ENCODE results near the gene RNF32. TPM values are rescaled to one million over a fixed set of nuclear protein-coding genes. Genes with fewer than 3 reads are reported as not detected.

The RNF32 gene
- total RNA-seq, 1 experiment from 2014 or later: 1.5 TPM

DNA sequence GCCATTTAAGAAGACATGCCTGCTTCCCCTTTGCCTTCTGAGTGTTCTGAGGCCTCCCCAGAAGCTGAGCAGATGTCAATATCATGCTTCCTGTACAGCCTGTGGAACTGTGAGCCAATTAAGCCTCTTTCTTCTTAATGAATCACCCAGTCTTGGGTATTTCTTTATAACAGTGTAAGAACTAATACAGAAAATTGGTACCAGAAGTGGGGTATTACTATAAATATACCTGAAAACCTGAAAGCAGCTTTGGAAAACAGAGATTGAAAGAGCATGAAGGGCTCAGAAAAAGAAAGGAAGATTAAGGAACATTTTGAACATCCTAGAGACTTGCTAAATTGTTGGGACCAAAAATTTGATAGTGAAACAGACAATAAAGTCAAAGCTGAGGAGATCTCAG lies 12.0 kb upstream of the RNF32 start:
- TF ChIP-seq EZH2 (IDR thresholded peaks at IDR 0.05; ENCODE audit: borderline replicate concordance, low read depth, low read length, poor library complexity, severe bottlenecking): no peak
- TF ChIP-seq, protein P1, sequence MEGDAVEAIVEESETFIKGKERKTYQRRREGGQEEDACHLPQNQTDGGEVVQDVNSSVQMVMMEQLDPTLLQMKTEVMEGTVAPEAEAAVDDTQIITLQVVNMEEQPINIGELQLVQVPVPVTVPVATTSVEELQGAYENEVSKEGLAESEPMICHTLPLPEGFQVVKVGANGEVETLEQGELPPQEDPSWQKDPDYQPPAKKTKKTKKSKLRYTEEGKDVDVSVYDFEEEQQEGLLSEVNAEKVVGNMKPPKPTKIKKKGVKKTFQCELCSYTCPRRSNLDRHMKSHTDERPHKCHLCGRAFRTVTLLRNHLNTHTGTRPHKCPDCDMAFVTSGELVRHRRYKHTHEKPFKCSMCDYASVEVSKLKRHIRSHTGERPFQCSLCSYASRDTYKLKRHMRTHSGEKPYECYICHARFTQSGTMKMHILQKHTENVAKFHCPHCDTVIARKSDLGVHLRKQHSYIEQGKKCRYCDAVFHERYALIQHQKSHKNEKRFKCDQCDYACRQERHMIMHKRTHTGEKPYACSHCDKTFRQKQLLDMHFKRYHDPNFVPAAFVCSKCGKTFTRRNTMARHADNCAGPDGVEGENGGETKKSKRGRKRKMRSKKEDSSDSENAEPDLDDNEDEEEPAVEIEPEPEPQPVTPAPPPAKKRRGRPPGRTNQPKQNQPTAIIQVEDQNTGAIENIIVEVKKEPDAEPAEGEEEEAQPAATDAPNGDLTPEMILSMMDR (conservative IDR thresholded peaks at IDR 0.05; ENCODE audit: low read depth, low read length): no peak
- BruUV-seq (replicated peaks): no TSS peak
- Histone ChIP-seq H3K4me3 (ENCODE audit: low read depth, low read length, poor library complexity, severe bottlenecking) (no peak overlapping the region), H3K27ac (ENCODE audit: low read depth, low read length, poor library complexity, severe bottlenecking) (no peak overlapping the region), H3K9me3 (ENCODE audit: low read depth, low read length, poor library complexity, severe bottlenecking) (peaks cover 14% of the 10 kb centered on the region), H3K36me3 (ENCODE audit: insufficient read depth, low read length, poor library complexity, severe bottlenecking) (no peaks in the 10 kb centered on the region), H3K4me1 (ENCODE audit: insufficient read depth, low read length, poor library complexity, severe bottlenecking) (no peaks in the 10 kb centered on the region), H3K27me3 (replicated peaks; ENCODE audit: insufficient read depth, low read depth, low read length, poor library complexity) (no peaks in the 10 kb centered on the region)
- intact Hi-C loops (cut with micrococcal nuclease; ENCODE audit: unreplicated experiment): no loop called here
- CTCF ChIA-PET: no interaction called here
- POLR2A ChIA-PET (ENCODE audit: low non-redundant PET): no interaction called here
- DNase-seq (ENCODE audit: low spot score): no peak

- POLR2A ChIA-PET (ENCODE audit: low non-redundant PET): no interaction called here
- no TSS peak for BruUV-seq (replicated peaks)
- no peaks in the 10 kb centered on the region for H3K27me3 ChIP-seq (replicated peaks; ENCODE audit: insufficient read depth, low read depth, low read length, poor library complexity)
- no peak overlapping the region for H3K4me3 ChIP-seq (ENCODE audit: low read depth, low read length, poor library complexity, severe bottlenecking)
- peaks cover 14% of the 10 kb centered on the region for H3K9me3 ChIP-seq (ENCODE audit: low read depth, low read length, poor library complexity, severe bottlenecking)
- H3K4me1 ChIP-seq (ENCODE audit: insufficient read depth, low read length, poor library complexity, severe bottlenecking): no peaks in the 10 kb centered on the region
- intact Hi-C loops (cut with micrococcal nuclease; ENCODE audit: unreplicated experiment): no loop called here
- no peak overlapping the region for H3K27ac ChIP-seq (ENCODE audit: low read depth, low read length, poor library complexity, severe bottlenecking)
- no peak for DNase-seq (ENCODE audit: low spot score)
- CTCF ChIA-PET: no interaction called here
- no peaks in the 10 kb centered on the region for H3K36me3 ChIP-seq (ENCODE audit: insufficient read depth, low read length, poor library complexity, severe bottlenecking)
- TF ChIP-seq EZH2 (IDR thresholded peaks at IDR 0.05; ENCODE audit: borderline replicate concordance, low read depth, low read length, poor library complexity, severe bottlenecking): no peak
- TF ChIP-seq, protein P1 (conservative IDR thresholded peaks at IDR 0.05; ENCODE audit: low read depth, low read length): no peak
These were observed 10.7 kb upstream of the RNF32 start for GRCh38 chr7:156629873-156630272.

DNA sequence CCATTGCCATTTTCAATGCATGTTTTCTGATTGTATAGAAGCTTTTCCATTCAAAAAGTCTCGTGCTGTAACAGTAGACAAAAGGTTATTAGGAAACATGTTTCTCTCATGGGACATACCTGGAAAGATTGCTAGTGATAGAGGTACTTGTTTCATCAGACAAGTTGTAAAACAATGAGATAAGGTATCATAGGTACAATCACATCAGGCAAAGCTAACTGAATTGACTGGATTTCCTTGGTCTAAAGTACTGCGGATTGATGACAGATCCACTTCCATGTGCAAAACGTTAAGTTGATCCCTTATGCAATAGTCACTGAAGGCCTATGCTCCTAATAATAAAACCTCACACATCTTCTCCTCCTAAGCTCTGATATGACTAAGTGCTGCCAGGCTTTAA lies 6.5 kb upstream of the RNF32 start:
- intact Hi-C loops (cut with micrococcal nuclease; ENCODE audit: unreplicated experiment): no loop called here

More for the DNA sequence above, 6.5 kb upstream of the RNF32 start:
- Histone ChIP-seq H3K4me1 (ENCODE audit: insufficient read depth, low read length, poor library complexity, severe bottlenecking) (no peaks in the 10 kb centered on the region), H3K27ac (ENCODE audit: low read depth, low read length, poor library complexity, severe bottlenecking) (no peak overlapping the region), H3K4me3 (ENCODE audit: low read depth, low read length, poor library complexity, severe bottlenecking) (no peak overlapping the region), H3K9me3 (ENCODE audit: low read depth, low read length, poor library complexity, severe bottlenecking) (peaks cover 2% of the 10 kb centered on the region), H3K27me3 (replicated peaks; ENCODE audit: insufficient read depth, low read depth, low read length, poor library complexity) (no peaks in the 10 kb centered on the region), H3K36me3 (ENCODE audit: insufficient read depth, low read length, poor library complexity, severe bottlenecking) (no peaks in the 10 kb centered on the region)
- ChIA-PET POLR2A (ENCODE audit: low non-redundant PET) (no interaction called here), CTCF (no interaction called here)
- no peak for TF ChIP-seq EZH2 (IDR thresholded peaks at IDR 0.05; ENCODE audit: borderline replicate concordance, low read depth, low read length, poor library complexity, severe bottlenecking)
- TF ChIP-seq, protein P1 (conservative IDR thresholded peaks at IDR 0.05; ENCODE audit: low read depth, low read length): no peak
- DNase-seq (ENCODE audit: low spot score): no peak
- BruUV-seq (replicated peaks): no TSS peak

Measured in A673 (cell line).